Body of pancreas (tissue), 4 donors: Measurements from ENCODE around the gene TMEM184B. TPM values are rescaled to one million over a fixed set of nuclear protein-coding genes. Genes with fewer than 3 reads are reported as not detected.
"Not testable (repeated sequence)": the region's sequence is repeated elsewhere in the genome, so short reads cannot be mapped to it uniquely, and the experiment has no call there.

Experiments
- ATAC-seq: fragments of 150-250 bp; one replicate; pipeline ENCODE4 v1.9.1; 2016
- DNase-seq, 4 donors: peaks; one replicate each; pipeline ENCODE4 v3.0.0-alpha.2; 2019
- H3K27ac ChIP-seq, 4 donors: fragments of 200-600 bp; sonication (generic); 1 replicate in 3 of 4; 2 replicates in 1 of 4; pipeline versions ENCODE4 v1.5.1 to v1.6.1; 2016 to 2019; ENCODE audit warnings: mild to moderate bottlenecking in 1 of 4, mixed read lengths in 1 of 4, moderate library complexity in 1 of 4
- H3K27me3 ChIP-seq, 2 donors: fragments of 200-600 bp; sonication (generic); one replicate each; pipeline ENCODE4 v1.6.0; 2016; ENCODE audit warnings: mild to moderate bottlenecking in 1 of 2
- H3K36me3 ChIP-seq, 2 donors: fragments of 200-600 bp; sonication (generic); replicated peaks in 1 of 2; 2 replicates each; pipeline ENCODE4 v1.5.1; 2016; ENCODE audit warnings: low read depth in 2 of 2; ENCODE audit not compliant: insufficient read depth in 1 of 2
- H3K4me1 ChIP-seq: fragments of 200-600 bp; sonication (generic); one replicate; pipeline ENCODE4 v1.6.0; 2016
- H3K4me3 ChIP-seq, 2 donors: fragments of 200-600 bp; sonication (generic); 1 replicate in 1 of 2; 2 replicates in 1 of 2; pipeline ENCODE4 v1.5.1; 2016 to 2019
- H3K9me3 ChIP-seq, 3 donors: fragments of 200-600 bp; sonication (generic); 1 replicate in 2 of 3; 2 replicates in 1 of 3; pipeline ENCODE4 v1.5.1; 2016
- CTCF ChIP-seq, 7 experiments: fragments of 450-650 bp in 4 of 7; fragments of 200-600 bp in 3 of 7; sonication (generic) in 3 of 7; IDR thresholded peaks; one replicate each; pipeline ENCODE4 v1.5.1; 2016 to 2019; ENCODE audit warnings: antibody characterized with exemption in 7 of 7
- POLR2A ChIP-seq, 3 donors: fragments of 450-650 bp; IDR thresholded peaks; one replicate each; pipeline ENCODE4 v1.6.1; 2016; ENCODE audit warnings: antibody characterized with exemption in 3 of 3, mild to moderate bottlenecking in 2 of 3
- WGBS, 2 donors: methylation state at CpG; one replicate each; pipeline ENCODE4 v1.1.5; 2017; 5-methylcytosine and 5-hydroxymethylcytosine counted together
- intact Hi-C: fragments of 100-400 bp; cut with DNase I; formaldehyde crosslinking; loops from one replicate; pipeline ENCODE4 v1.15.1; 2023
- total RNA-seq, 2 donors: library from RNA; depleted of rRNA; stranded (reverse); fragments of >200 nt; gene quantifications; one replicate each; pipeline ENCODE4 v1.1.0, GENCODE V29; 2016

Gene TMEM184B
- total RNA-seq, 2 donors from 2014 or later = 28.7 to 31.4 TPM

DNA sequence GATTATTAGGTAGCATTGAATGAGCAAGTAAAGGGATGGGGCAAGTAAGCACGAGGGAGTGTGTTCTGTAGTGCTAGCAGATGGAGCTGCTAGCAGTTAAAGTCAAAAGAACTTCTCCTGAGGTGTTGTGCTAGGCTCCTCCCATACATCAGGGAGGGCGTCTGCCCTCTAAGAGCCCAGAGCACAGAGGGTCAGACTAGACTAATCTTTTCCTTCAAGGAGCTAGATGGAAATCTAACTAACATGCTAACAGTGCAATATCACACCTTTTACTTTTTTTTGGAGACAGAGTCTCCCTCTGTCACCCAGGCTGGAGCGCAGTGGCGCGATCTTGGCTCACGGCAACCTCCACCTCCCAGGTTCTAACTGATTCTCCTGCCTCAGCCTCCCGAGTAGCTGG lies 88.0 kb downstream of the TMEM184B start:
- TF ChIP-seq POLR2A (IDR thresholded peaks at IDR 0.05) = no peak
- no peak for TF ChIP-seq CTCF (IDR thresholded peaks at IDR 0.05)
- no peaks in the 10 kb centered on the region for H3K9me3 ChIP-seq
- no peak overlapping the region for H3K4me3 ChIP-seq
- no peaks in the 10 kb centered on the region for H3K36me3 ChIP-seq
- no peak for ATAC-seq
- no peak for DNase-seq
- peaks cover 33% of the 10 kb centered on the region for H3K4me1 ChIP-seq
- H3K27me3 ChIP-seq = no peaks in the 10 kb centered on the region
- no peak overlapping the region for H3K27ac ChIP-seq
- intact Hi-C loops = no loop called here
- 69 to 82% methylated on average over 2 to 7 of the region's 7 CpGs for WGBS, 2 donors

DNA sequence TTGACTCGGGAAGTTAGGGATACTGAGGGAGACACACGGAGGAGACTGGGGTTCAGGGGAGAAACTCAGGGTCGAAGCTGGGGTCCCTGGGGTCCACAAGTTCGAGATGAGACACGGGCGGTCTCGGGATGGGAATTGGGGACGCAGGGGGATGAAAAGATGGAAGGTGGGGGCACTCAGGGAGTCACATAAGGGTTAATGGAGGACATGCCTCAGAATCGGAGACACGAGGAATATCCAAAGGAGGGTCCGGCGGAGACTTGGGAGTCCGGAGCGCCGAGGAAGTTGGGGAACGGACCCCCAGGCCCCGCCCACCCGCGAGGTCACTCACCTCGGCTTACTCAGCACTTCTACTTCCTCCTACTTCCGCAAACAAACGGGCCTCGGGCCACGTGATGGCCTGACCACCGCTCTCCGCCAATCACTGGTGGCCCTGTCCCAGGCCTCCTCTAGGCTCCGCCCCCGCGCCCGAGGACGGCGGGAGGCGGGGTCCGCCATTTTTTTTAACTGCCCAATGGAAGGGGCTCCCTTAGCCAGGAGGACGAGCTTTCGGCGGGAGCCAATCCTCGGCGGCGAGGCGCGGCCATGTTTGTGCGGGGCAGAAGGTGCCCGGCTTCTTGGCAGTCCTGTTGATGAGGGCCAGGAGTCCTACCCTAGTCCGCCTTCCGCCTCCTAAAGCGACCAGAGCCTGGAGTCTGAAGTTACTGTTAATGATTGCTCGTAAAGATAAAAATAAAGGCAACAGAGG lies 91.2 kb downstream of the TMEM184B start, which contains the start of gene PLA2G6:
Gene PLA2G6 (minus strand): TSS at position 378 of the 748 bp plus-strand sequence. CDS start 12,404 bp downstream, outside the sequence.
- H3K9me3 ChIP-seq = no peaks in the 10 kb centered on the region
- peak within 1 kb of the TSS; percentile 24 to 80 for H3K4me3 ChIP-seq
- ATAC-seq (peak; percentile 96), DNase-seq (peak; percentile 99)
- peak within 1 kb of the TSS; percentile 80 to 88 (median 86) for H3K27ac ChIP-seq
- no peak for TF ChIP-seq CTCF (IDR thresholded peaks at IDR 0.05)
- TF ChIP-seq POLR2A (IDR thresholded peaks at IDR 0.05) = peak in 2 of 3 donors; percentile 59 to 72
- intact Hi-C loops = no loop called here
- no peaks in the 10 kb centered on the region for H3K27me3 ChIP-seq
- 0 to 1% methylated on average over 25 to 48 of the region's 48 CpGs for WGBS, 2 donors
- no peaks in the 10 kb centered on the region for H3K36me3 ChIP-seq
- H3K4me1 ChIP-seq = peaks cover 31% of the 10 kb centered on the region

DNA sequence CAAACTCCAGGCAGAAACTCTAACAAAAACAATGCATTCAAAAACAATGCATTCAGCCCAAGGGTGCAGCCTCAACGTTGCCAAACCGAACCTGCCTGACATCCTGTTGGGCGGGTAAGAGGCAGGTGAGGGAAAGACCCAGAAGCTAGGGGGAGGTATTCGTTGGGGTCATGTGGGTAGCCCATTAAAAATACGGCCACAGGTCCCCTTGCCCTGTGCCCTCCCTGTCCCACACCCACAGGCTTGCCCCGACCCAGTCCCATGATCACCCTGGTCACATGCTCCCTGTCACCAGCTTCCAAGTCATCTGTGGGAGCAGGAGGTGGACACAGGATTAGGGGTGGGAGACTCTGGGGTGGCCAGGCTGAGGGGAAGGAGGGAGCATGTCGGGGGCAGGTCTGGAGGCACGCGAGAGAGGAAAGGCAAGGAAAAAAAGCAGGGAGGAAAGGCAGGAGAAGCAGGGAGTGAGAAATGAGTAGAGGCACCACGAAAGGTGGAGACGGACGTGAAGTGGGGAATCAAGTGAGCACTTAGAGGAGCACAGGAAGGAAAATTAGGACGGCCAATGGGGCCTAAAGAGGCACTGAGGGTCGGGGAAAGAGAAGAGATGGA lies 91.9 kb downstream of the TMEM184B start:
- H3K9me3 ChIP-seq = no peaks in the 10 kb centered on the region
- WGBS, 2 donors = 7 to 11% methylated on average over 14 of the region's 14 CpGs
- no peaks in the 10 kb centered on the region for H3K36me3 ChIP-seq
- peak overlapping the region; percentile 80 to 88 (median 86) for H3K27ac ChIP-seq
- H3K27me3 ChIP-seq = no peaks in the 10 kb centered on the region
- H3K4me3 ChIP-seq = peak overlapping the region; percentile 24 to 80
- TF ChIP-seq CTCF (IDR thresholded peaks at IDR 0.05) (no peak), POLR2A (IDR thresholded peaks at IDR 0.05) (no peak)
- intact Hi-C loops = no loop called here
- peaks cover 31% of the 10 kb centered on the region for H3K4me1 ChIP-seq
- peak; percentile 7 for ATAC-seq
- peak in 3 of 4 donors; percentile 37 to 63 (median 52) for DNase-seq

- ATAC-seq, H3K27me3 ChIP-seq, intact Hi-C loops, DNase-seq, H3K4me3 ChIP-seq, H3K36me3 ChIP-seq, H3K9me3 ChIP-seq: not testable (repeated sequence)
- Histone ChIP-seq H3K27ac (peak overlapping the region in 3 of 4 donors; percentile 65 to 69 (median 69)), H3K4me1 (peaks cover 31% of the 10 kb centered on the region)
- WGBS, 2 donors = 93 to 95% methylated on average over 7 of the region's 7 CpGs
Measured at GRCh38 chr22:38178605-38178937, 94.2 kb downstream of the TMEM184B start.

- ATAC-seq (peak; percentile 15), DNase-seq (peak in 3 of 4 donors; percentile 37 to 58 (median 49))
- Histone ChIP-seq H3K4me3 (no peak overlapping the region), H3K36me3 (no peaks in the 10 kb centered on the region), H3K27ac (peak overlapping the region; percentile 64 to 69 (median 67)), H3K9me3 (no peaks in the 10 kb centered on the region), H3K4me1 (peaks cover 36% of the 10 kb centered on the region), H3K27me3 (no peaks in the 10 kb centered on the region)
- TF ChIP-seq POLR2A (IDR thresholded peaks at IDR 0.05) (no peak), CTCF (IDR thresholded peaks at IDR 0.05) (no peak)
- 49 to 52% methylated on average over 8 to 15 of the region's 15 CpGs for WGBS, 2 donors
- intact Hi-C loops = no loop called here
Measured at GRCh38 chr22:38177926-38178604, 94.7 kb downstream of the TMEM184B start.

DNA sequence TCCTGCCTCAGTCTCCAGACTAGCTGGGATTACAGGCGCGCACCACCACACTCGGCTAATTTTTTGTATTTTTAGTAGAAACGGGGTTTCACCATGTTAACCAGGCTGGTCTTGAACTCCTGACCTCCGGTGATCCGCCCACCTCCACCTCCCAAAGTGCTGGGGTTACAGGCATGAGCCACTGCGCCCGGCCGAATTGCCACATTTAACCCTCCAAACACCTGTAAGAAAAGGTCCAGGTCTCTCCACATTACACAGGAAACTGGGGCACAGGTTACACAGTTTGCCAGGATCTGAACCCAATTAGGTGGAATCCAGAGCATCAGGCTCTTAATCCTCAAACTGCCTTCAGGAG lies 95.3 kb downstream of the TMEM184B start:
- DNase-seq, H3K36me3 ChIP-seq, intact Hi-C loops, H3K4me3 ChIP-seq, ATAC-seq, H3K9me3 ChIP-seq, H3K27me3 ChIP-seq: not testable (repeated sequence)
- peaks cover 41% of the 10 kb centered on the region for H3K4me1 ChIP-seq
- H3K27ac ChIP-seq = peak overlapping the region; percentile 64 to 69 (median 67)
- 74 to 80% methylated on average over 9 of the region's 9 CpGs for WGBS, 2 donors
